NCI-H446 treated with DMSO at 0.1 percent for 48 hours (cell line): ENCODE measurements around the gene HES2.
"Not testable (repeated sequence)": the region's sequence is repeated elsewhere in the genome, so short reads cannot be mapped to it uniquely, and the experiment has no call there.

ENCODE experiments used
- DNase-seq: peaks from one replicate; lab custom pipeline; 2025; lab: John Stamatoyannopoulos, UW

HES2 gene

DNA sequence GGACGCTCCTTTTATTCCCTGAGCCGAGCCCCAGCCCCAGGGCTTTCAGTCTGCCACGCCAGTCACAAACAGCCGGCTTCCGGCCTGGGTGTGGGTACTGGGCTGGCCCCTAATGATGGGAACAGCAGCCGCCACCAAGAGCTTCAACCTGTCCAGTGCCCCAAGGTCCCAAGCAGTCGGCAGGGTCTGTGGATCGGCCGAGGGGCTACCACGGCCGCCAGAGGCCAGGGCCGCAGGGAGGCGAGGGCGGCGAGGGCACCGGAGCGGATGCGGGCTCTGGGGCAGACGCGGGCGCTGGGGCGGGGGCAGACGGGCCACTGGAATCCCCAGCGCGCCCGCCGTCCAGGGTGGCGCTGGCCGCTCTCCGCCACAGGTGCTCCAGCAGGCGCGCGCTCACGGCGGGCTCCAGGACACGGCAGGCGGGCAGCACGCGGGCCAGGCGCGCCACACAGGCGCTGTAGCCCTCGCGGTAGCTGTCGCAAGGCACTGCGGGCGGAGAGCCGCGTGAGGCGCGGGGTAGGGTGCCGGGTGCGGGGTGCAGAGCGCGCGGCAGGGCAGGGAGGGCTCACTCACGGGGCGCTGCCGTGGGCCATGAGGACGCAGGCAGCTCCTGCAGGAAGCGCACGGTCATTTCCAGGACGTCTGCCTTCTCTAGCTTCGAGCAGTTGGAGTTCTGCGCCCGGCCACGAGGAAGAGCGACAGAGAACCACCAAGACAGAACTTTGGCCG, 887 bp downstream of the HES2 start:
- DNase-seq = no peak

DNA sequence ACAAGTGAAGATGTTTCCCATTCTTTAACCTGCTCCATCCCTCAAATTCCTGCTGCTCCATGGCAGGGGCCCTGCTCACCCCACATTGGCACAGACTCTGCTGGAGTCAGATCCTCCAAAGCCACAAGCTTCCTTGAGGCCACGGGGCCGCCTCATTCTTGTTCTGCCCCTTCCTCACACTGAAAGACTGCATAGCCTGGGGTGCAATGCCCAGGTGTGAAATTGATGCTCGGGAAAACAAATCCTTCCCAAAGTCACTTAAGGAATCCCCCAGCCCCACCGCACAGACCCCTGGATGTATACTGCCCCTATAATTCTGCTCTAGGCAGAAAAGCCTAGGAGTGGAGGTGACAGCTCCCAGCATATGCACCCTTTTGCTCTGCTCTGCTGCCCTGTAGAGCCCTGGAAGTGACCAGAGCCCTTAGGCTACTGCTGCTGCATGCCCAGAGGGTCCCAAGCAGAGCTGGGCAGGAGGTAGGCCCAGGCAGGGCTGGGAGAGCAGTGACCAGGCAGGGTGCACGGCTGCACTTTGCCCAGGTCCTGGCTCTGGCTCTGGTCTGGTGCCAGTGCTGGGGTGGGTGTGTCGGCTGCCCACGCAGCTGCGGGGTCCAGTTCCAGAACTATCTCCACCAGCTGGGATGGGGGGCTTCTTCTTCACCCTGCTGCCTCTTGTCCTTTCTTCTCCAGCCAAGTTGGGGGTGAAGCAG, 1.6 kb downstream of the HES2 start:
- DNase-seq = no peak

DNA sequence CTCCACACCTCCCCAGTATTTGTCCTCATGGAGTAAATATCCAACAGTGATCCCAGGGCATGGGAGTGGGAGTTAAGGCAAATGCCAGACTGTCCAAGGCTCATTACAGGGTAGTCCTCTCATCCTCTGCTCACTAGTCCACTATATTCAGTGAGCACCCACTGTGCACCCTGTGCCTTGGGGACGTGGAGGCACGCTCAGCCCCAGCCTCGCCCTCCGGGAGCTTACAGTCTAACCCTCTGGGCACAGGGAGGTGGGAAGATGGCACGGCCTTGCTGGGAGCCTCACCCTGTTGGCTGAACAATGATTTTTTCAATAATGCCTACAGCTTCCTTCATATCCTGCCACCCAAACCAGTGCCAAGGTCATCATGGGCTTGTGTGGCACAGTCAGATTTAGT, 2.8 kb downstream of the HES2 start:
- DNase-seq = no peak

DNA sequence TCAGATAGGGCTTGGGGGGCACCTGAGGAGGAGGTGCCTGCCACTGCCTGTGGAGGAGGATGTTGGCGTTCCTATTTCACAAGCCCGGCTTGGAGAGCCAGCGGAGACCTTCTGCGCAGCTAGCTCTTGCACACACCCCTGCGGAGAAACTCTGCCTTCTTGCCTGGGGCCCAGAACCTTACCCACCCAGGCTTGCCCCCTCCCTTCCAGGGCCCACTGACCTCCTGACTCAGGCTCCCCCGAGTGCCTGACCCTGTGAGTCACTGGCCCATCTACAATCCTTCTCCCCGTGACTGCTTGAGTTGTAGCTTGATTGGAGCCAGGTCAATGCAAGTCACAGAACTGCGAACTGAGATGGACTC, 3.4 kb downstream of the HES2 start:
- no peak for DNase-seq

DNA sequence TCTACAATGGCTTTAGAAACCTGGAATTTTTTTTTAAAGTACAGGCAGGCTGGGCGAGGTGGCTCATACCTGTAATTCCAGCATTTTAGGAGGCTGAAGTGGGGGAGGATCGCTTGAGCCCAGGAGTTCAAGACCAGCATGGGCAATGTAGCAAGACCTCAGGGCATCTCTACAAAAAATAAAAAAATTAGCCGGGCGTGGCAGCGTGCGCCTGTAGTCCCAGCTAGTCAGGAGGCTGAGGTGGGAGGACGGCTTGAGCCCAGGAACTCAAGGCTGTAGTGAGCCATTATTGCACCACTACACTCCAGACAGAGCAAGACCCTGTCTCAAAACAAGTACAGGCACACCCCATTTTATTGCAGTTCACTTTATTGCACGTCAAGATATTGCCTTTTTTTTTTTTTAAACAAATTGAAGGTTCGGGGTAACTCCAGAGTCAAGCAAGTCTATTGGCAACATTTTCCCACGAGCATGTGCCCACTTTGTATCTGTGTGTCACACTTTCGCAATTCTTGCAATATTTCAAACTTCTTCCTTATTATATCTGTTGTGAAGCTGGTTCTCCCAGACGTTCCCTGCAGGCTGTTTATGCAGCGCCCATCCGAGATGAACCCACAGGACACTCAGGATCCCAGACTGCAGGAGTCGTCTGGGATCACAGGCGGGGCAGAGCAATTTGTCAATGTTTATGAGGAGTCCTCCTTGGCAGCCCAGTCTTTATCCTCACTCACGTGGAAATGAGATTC, 4.7 kb downstream of the HES2 start:
- DNase-seq = no peak

DNA sequence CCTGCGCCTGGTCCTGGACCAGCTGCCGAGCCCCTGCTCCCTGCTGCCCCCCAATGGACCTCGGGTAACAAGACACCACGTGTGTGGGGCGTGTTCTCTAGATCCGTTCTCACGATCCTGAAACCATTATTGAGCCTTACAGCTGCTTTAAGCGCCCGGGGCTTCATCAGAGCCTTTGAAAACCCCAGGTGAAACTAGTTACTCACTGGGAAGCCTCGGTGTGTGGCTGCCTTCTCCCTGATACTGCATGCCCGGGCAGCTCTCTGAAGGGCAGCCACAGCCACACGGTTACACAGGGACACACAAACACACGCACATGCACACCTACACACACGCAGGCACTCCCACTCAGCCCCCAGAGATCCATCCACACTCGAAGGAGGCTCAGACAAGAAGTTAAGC, 5.3 kb downstream of the HES2 start:
- no peak for DNase-seq

DNA sequence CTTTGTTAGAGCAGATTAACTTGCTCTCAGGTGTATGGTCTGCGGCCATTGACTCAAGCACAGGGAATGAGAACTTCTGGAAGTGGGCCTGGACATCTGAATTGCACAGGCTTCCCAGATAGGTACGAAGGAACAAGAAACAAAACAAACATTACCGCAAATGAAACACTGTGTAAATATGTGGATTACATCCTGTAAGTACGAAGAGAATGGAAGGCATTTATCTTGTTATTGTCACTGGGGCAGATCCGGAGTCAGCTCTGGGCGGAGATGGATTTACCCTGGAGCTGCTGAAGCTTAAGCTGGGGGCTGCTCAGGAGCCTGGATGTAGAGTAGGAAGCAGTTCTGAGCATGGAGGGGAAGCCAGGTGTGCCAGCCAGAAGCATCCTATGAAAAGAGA, 6.8 kb downstream of the HES2 start:
- DNase-seq = no peak

DNA sequence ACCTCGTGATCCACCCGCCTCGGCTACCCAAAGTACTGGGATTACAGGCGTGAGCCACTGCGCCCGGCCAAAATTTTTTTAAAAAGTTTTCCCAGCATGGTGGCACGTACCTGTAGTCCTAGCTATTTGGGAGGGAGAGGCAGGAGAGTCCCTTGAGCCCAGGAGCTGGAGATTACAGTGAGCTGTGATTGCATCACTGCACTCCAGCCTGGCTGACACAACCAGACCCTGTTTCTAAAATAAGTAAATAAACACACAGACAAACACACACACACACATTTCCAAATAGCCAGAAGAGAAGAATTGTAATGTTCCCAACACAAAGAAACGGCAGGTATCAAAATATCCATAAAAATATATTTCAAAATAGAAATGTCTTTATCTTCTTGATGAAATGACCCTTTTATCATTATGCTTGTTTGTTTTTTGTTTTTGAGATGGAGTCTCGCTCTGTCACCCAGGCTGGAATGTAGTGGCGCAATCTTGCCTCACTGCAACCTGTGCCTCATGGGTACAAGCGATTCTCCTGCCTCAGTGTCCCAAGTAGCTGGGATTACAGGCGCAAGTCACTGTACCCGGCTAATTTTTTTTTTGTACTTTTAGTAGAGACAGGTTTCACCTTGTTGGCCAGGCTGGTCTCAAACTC, 9.3 kb downstream of the HES2 start:
- DNase-seq = no peak

DNA sequence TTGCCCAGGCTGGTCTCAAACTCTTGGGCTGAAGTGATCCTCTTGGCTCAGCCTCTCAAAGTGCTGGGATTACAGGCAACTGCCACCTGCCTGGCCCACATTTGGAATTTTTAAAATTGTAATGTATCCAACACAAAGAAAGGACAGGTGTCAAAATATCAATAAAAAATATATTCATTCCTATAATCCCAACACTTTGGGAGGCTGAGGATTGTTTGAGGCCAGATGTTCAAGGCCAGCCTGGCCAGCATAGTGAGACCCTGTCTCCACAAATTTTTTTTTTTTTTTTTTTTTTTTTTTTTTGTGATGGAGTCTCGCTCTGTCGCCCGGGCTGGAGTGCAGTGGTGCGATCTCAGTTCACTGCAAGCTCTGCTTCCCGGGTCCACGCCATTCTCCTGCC, 10.0 kb downstream of the HES2 start:
- DNase-seq = no peak

DNA sequence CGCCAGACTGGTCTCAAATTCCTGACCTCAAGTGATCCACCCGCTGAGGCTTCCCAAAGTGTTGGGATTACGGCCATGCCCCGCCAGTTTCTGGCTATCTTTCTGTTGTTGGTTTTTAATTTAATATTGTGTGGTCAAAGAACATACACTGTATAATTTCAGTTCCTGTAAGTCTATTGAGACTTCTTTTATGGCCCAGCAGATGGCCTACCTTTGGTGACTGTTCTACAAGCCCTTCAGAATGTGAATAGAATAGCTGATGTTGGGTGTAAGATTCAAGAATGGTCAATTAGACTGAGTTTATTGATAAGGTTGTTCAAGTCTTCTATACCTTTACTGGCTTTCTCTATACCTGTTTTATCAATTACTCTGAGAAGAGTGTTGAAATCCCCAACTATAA, 10.7 kb downstream of the HES2 start:
- DNase-seq = no peak

DNA sequence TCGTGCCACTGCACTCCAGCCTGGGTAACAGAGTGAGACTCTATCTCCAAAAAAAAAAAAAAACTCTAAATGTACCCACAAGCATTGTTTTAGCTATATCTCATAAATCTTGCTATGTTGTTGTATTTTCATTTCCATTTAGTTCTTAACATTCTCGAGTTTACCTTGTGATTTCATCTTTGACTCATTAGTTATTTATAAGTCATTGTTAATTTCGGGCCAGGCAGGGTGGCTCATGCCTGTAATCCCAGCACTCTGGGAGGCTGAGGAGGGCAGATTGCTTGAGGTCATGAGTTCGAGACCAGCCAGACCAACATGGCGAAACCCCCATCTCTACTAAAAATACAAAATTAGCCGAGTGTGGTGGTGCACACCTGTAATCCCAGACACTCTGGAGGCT, 11.7 kb downstream of the HES2 start:
- no peak for DNase-seq

DNA sequence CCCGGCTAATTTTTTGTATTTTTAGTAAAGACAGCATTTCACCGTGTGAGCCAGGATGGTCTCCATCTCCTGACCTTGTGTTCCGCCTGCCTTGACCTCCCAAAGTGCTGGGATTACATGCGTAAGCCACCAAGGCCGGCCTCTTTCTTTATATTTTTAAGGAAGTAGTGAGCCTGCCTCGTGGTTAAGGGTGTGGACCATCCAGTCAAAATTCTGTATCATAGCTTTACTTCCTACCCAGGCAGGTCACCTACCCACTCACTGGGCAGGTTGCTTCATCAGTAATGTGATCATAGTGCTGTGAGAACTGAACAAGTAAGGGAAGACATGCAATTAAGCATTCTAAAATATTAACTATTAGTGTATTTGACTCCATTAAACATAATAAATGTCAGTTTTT, 18.0 kb downstream of the HES2 start:
- no peak for DNase-seq

DNA sequence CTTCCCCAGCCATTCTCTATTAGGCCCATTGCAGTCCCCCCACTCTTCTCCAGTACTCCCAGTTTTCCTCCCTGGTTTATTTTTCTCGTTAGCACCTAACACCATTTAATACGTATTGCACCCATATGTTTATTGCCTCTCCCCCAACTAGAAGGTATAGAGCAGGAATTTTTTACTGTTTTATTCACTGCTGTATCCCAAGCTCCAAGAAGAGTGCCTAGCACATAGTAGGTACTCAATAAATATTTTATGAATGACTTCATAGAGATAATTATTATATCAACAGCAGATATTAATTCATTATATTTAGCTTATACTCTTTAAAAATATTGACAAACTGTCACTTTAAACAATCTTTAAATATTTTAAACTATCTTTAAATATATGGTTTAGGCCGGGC, 20.4 kb downstream of the HES2 start:
- no peak for DNase-seq

DNA sequence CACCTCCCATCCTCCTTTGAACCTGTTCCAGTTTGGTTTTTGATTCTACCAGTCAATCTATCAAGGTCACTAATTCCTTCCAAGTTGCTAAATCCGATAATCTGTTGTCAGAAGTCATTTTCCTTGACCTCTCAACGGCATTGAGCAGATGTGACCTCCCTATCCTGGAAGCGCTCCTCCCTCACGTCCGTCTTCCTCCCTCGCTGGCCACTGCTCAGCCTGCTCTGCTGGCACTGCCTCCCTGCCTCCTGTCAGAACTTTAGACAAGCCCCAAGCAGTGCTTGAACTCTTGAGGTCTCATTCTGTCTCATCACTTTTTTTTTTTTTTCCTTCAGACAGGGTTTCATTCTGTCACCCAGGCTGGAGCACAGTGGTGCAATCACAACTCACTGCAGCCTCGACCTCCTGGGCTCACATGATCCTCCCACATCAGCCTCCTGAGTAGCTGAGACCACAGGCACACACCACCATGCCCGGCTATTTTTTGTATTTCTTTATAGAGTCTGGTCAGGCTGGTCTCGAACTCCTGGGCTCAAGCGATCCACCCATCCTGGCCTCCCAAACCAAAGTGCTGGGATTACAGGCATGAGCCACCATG, 21.8 kb downstream of the HES2 start:
- no peak for DNase-seq

DNA sequence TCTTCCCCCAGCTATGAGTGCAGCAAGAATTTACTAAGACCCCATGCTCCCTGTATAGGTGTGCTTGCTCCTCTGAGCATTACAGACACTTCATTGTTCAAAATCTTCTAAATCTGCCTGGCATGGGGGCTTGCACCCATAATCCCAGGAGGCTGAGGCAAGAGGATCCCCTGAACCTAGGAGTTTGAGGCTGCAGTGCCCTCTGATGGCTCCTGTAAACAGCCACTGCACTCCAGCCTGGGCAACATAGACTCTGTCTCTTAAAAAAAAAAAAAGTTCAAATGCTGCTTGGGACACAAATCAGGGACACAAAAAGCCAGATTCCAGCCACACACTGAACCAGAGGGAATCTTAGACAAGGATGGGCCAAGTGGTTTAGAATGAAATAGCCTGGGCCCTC, 22.7 kb downstream of the HES2 start:
- no peak for DNase-seq

DNA sequence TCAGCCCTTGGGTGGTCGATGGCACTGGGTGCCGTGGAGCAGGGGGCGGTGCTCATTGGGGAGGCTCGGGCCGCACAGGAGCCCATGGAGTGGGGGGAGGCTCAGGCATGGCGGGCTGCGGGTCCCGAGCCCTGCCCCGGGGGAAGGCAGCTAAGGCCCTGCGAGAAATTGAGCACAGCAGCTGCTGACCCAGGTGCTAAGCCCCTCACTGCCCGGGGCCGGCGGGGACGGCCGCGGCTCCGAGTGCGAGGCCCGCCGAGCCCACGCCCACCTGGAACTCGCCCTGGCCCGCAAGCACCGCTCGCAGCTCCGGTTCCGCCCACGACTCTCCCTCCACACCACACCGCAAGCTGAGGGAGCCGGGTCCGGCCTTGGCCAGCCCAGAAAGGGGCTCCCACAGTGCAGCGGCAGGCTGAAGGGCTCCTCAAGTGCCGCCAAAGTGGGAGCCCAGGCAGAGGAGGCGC, 23.9 kb downstream of the HES2 start:
- DNase-seq = not testable (repeated sequence)

DNA sequence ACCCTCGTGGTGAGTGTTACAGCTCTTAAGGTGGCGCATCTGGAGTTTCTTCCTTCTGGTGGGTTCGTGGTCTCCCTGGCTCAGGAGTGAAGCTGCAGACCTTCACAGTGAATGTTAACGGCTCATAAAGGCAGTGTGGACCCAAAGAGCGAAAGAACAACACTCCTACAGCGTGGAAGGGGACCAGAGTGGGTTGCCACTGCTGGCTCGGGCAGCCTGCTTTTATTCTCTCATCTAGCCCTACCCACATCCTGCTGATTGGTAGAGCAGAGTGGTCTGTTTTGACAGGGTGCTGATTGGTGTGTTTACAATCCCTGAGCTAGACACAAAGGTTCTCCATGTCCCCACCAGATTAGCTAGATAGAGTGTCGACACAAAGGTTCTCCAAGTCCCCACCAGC, 24.6 kb downstream of the HES2 start:
- DNase-seq = not testable (repeated sequence)

DNA sequence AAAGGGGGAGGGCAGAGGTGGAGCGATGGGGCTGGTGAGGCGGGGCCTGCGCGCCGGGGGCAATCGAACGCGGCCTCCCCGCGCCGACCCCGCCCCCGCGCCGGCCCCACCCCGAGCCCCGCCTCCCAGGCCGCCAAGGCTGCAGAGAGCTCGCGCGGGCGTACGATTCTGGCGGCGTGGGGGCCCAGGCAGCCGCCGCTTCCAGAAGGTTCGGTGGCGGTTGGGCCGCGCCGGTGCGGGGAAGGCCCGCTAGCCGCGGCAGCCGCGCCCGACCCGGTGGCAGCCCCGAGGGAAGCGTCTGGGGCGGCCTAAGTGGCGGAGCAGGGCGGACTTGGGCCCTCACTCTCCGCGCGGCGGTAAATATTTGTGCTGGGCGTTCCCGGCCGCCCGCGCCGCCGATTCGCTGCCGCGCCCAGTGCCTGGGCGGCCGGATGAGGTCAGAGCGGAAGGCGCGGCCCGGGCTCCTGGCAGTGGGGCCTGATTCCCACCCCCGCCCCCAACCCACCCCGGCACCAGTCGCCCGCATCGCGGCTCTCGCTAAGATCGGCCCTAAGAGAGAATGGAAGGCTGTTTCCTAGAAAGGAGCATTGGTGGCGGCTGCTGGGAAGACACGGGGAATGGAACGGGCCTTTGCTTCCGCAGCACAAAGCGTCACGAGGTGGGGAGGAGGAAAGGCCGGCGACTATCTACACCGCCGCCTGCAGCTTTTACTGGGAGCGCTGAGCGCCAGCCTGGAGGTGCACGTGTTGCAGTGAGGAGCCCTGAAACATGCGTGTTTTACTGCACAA, 26.1 kb downstream of the HES2 start, which contains the start of gene ACOT7:
ACOT7 (minus strand) TSS at position 368 of the 788 bp plus-strand sequence. CDS start 368 bp downstream, outside the sequence.
- DNase-seq = peak; percentile 79

DNA sequence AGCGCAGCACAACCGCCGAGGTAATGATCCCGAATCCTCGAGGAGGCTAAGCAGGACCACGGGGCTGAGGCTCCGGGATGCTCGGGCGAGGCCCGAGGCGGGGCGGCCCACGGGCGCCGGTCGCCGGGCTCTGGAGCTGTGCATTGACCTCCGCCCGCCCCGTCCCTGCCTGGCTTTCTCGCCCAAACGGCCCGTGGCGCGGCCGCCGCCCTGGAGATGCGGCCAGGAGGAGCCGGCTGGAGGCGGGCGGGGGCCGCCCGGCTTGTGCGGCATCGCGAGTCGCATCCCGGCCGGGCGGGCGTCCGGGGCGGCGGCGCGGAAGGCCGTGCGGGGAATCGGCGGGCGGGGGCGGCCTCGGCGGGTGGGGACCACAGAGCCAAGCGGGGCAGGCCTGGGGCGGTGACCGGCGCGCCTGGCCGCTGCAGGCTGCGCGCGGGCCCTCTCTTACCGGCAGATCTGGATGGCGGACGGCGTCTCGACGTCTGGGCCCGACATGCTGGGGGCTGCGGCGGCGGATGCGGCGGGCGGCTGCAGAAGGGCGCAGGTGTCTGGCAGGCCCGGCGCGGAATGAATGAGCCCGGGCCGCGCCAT, 26.8 kb downstream of the HES2 start:
- no peak for DNase-seq

DNA sequence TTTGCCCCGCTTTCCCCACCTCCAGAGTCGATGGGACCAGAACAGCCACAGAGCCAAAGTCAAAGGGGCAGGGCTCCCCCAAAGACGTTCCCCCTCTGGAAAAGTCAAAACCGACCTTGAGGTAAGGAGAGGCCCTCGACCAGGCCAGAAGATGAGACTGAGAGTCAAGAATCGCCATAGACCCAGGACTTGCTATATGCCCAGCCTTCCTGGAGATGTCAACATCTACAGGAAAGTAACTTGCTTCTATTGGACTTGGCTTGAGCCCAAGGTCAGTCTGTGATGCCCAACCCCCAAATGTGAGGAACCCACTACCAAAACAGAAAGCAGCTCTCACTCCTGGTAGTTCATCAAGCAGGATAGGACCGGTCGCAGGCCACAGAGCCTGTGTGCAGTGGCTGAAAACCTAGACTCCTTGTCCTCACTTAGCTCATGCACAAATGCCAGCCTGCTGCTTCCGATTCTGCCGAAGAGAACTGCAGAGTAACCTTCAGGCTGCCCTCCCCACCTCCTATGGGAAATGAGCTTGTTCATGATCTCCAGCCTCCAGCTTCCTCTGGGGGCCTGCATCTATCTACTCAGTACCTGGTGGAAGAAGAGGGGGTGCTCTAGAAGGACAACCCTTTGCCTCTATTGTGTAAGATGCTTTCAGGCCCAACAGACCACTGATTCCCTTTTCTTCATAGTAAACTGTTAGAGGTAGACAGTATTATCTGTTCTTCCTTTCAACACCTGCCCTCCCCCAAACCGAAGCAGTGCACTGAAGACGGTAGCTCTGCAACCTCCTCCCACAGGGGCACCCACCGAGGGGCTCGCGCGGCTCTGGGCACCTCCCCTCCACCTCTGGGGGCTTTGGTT, 27.5 kb downstream of the HES2 start:
- DNase-seq = no peak
